ENCODE measurements around the gene MCAT. TPM values are rescaled to one million over a fixed set of nuclear protein-coding genes. Genes with fewer than 3 reads are reported as not detected.
"Not testable (repeated sequence)": the region's sequence is repeated elsewhere in the genome, so short reads cannot be mapped to it uniquely, and the experiment has no call there.

MCAT gene
- polyA plus RNA-seq, 3 donors: 4.5 to 8.9 (median 6.8) TPM

- peak overlapping the region; percentile 9 to 51 for H3K4me3 Mint-ChIP-seq
- H2AFZ ChIP-seq (ENCODE audit: insufficient read depth, low read depth, low read length, poor library complexity, severe bottlenecking): no peak overlapping the region
- H3K27me3 ChIP-seq (ENCODE audit: control insufficient read depth in 2 of 2, insufficient read depth in 2 of 2, low read length in 2 of 2): peaks cover 8 to 39% of the 10 kb centered on the region in 2 donors
- no peak overlapping the region for H3K9ac ChIP-seq (ENCODE audit: insufficient read depth, low read length, poor library complexity, severe bottlenecking)
- no peaks in the 10 kb centered on the region for H3K79me2 ChIP-seq (ENCODE audit: insufficient read depth, low read length)
- DNase-seq: no peak
- H3K36me3 ChIP-seq (replicated peaks in 1 of 2; ENCODE audit: control insufficient read depth in 1 of 2, insufficient read depth in 2 of 2, low read length in 2 of 2): no peaks in the 10 kb centered on the region
- H3K27ac ChIP-seq (ENCODE audit: low read depth in 1 of 2, low read length in 2 of 2): no peak overlapping the region
- peaks cover 20% of the 10 kb centered on the region for H3K4me1 Mint-ChIP-seq
- H3K27ac Mint-ChIP-seq: no peak overlapping the region
- 83% methylated on average over 2 of the region's 5 CpGs for WGBS (ENCODE audit: insufficient coverage)
- H3K9me3 Mint-ChIP-seq: peaks cover 0 to 9% (median 0%) of the 10 kb centered on the region in 7 donors
- H3K4me3 ChIP-seq (replicated peaks in 1 of 3; ENCODE audit: low read depth in 2 of 3, low read length in 3 of 3): no peak overlapping the region
- H3K9me3 ChIP-seq (replicated peaks in 1 of 2; ENCODE audit: control insufficient read depth in 1 of 2, insufficient read depth in 1 of 2, low read length in 2 of 2): no peaks in the 10 kb centered on the region
- H3K27me3 Mint-ChIP-seq (ENCODE audit: low read depth in 3 of 3): peaks cover 42 to 56% (median 43%) of the 10 kb centered on the region in 3 donors
- H3K4me2 ChIP-seq (replicated peaks; ENCODE audit: extremely low read depth, low read length, poor library complexity, severe bottlenecking): no peak overlapping the region
- H4K20me1 ChIP-seq (ENCODE audit: insufficient read depth, low read length): no peaks in the 10 kb centered on the region
- intact Hi-C loops (cut with micrococcal nuclease): no loop called here
- H3K4me1 ChIP-seq (ENCODE audit: control insufficient read depth in 1 of 2, insufficient read depth in 2 of 2, low read length in 2 of 2): peaks cover 24 to 27% of the 10 kb centered on the region in 2 donors
- no peak for TF ChIP-seq CTCF (IDR thresholded peaks at IDR 0.05)
- H3K36me3 Mint-ChIP-seq: peaks cover 0 to 2% of the 10 kb centered on the region in 2 donors
Measured at GRCh38 chr22:43109511-43109910, 33.7 kb downstream of the MCAT start.

GRCh38 chr22:43106302-43106701 lies 36.9 kb downstream of the MCAT start:
- no peak overlapping the region for H3K4me2 ChIP-seq (replicated peaks; ENCODE audit: extremely low read depth, low read length, poor library complexity, severe bottlenecking)
- DNase-seq: no peak
- H3K27me3 ChIP-seq (ENCODE audit: control insufficient read depth in 2 of 2, insufficient read depth in 2 of 2, low read length in 2 of 2): peaks cover 3 to 19% of the 10 kb centered on the region in 2 donors
- H2AFZ ChIP-seq (ENCODE audit: insufficient read depth, low read depth, low read length, poor library complexity, severe bottlenecking): no peak overlapping the region
- H3K9me3 ChIP-seq (replicated peaks in 1 of 2; ENCODE audit: control insufficient read depth in 1 of 2, insufficient read depth in 1 of 2, low read length in 2 of 2): no peaks in the 10 kb centered on the region
- no peak for TF ChIP-seq CTCF (IDR thresholded peaks at IDR 0.05)
- Mint-ChIP-seq H3K27me3 (ENCODE audit: low read depth in 3 of 3) (peaks cover 20 to 28% (median 21%) of the 10 kb centered on the region in 3 donors), H3K27ac (no peak overlapping the region), H3K4me1 (peaks cover 4% of the 10 kb centered on the region), H3K4me3 (no peak overlapping the region), H3K36me3 (no peaks in the 10 kb centered on the region), H3K9me3 (peaks cover 0 to 3% (median 0%) of the 10 kb centered on the region in 7 donors)
- H3K4me1 ChIP-seq (ENCODE audit: control insufficient read depth in 1 of 2, insufficient read depth in 2 of 2, low read length in 2 of 2): peaks cover 8 to 12% of the 10 kb centered on the region in 2 donors
- H3K9ac ChIP-seq (ENCODE audit: insufficient read depth, low read length, poor library complexity, severe bottlenecking): no peak overlapping the region
- no peak overlapping the region for H3K27ac ChIP-seq (ENCODE audit: low read depth in 1 of 2, low read length in 2 of 2)
- no peak overlapping the region for H3K4me3 ChIP-seq (replicated peaks in 1 of 3; ENCODE audit: low read depth in 2 of 3, low read length in 3 of 3)
- intact Hi-C loops (cut with micrococcal nuclease): no loop called here
- H3K36me3 ChIP-seq (replicated peaks in 1 of 2; ENCODE audit: control insufficient read depth in 1 of 2, insufficient read depth in 2 of 2, low read length in 2 of 2): no peaks in the 10 kb centered on the region
- WGBS (ENCODE audit: insufficient coverage): 100% methylated on average over 6 of the region's 8 CpGs
- no peaks in the 10 kb centered on the region for H3K79me2 ChIP-seq (ENCODE audit: insufficient read depth, low read length)
- H4K20me1 ChIP-seq (ENCODE audit: insufficient read depth, low read length): no peaks in the 10 kb centered on the region

- H2AFZ ChIP-seq (ENCODE audit: insufficient read depth, low read depth, low read length, poor library complexity, severe bottlenecking); H3K9me3 ChIP-seq (replicated peaks in 1 of 2; ENCODE audit: control insufficient read depth in 1 of 2, insufficient read depth in 1 of 2, low read length in 2 of 2); H3K36me3 Mint-ChIP-seq; H3K4me3 ChIP-seq (replicated peaks in 1 of 3; ENCODE audit: low read depth in 2 of 3, low read length in 3 of 3); H3K4me3 Mint-ChIP-seq; H3K79me2 ChIP-seq (ENCODE audit: insufficient read depth, low read length); H3K36me3 ChIP-seq (replicated peaks in 1 of 2; ENCODE audit: control insufficient read depth in 1 of 2, insufficient read depth in 2 of 2, low read length in 2 of 2); H3K4me1 Mint-ChIP-seq; H3K4me1 ChIP-seq (ENCODE audit: control insufficient read depth in 1 of 2, insufficient read depth in 2 of 2, low read length in 2 of 2); H3K4me2 ChIP-seq (replicated peaks; ENCODE audit: extremely low read depth, low read length, poor library complexity, severe bottlenecking); DNase-seq; H3K9me3 Mint-ChIP-seq; H3K9ac ChIP-seq (ENCODE audit: insufficient read depth, low read length, poor library complexity, severe bottlenecking); H4K20me1 ChIP-seq (ENCODE audit: insufficient read depth, low read length); H3K27ac ChIP-seq (ENCODE audit: low read depth in 1 of 2, low read length in 2 of 2); intact Hi-C loops (cut with micrococcal nuclease): not testable (repeated sequence)
- peak overlapping the region in 1 of 7 donors; percentile 12 for H3K27ac Mint-ChIP-seq
- no CpG with 5 or more reads among the region's 3 CpGs for WGBS (ENCODE audit: insufficient coverage)
- peaks cover 3 to 10% of the 10 kb centered on the region in 2 donors for H3K27me3 ChIP-seq (ENCODE audit: control insufficient read depth in 2 of 2, insufficient read depth in 2 of 2, low read length in 2 of 2)
- peaks cover 16 to 17% (median 17%) of the 10 kb centered on the region in 3 donors for H3K27me3 Mint-ChIP-seq (ENCODE audit: low read depth in 3 of 3)
Measured at GRCh38 chr22:43104950-43105349, 38.2 kb downstream of the MCAT start.
